Motor neuron (in vitro differentiated cells): ENCODE data around the gene AP2B1. TPM values are rescaled to one million over a fixed set of nuclear protein-coding genes. Genes with fewer than 3 reads are reported as not detected.

ENCODE experiments used
- ATAC-seq, 8 experiments: fragments of 200-7000 bp; cut with Tn5 transposase; replicated peaks in 6 of 8; 2 replicates each; pipeline ENCODE4 v1.8.0; 2021; ENCODE audit warnings: mild to moderate bottlenecking in 8 of 8, moderate library complexity in 8 of 8
- H3K27ac ChIP-seq, 2 donors: fragments of 250-450 bp; sonication (Bioruptor Pico); 2 replicates each; pipeline ENCODE4 v1.9.0; 2021; ENCODE audit warnings: antibody characterized with exemption in 2 of 2, mild to moderate bottlenecking in 2 of 2, moderate library complexity in 1 of 2
- H3K4me1 ChIP-seq, 2 donors: fragments of 250-450 bp; sonication (Bioruptor Pico); replicated peaks in 1 of 2; 2 replicates each; pipeline ENCODE4 v1.6.1; 2021; ENCODE audit warnings: antibody characterized with exemption in 2 of 2, mild to moderate bottlenecking in 2 of 2, moderate library complexity in 1 of 2
- H3K4me3 ChIP-seq, 5 donors: fragments of 250-450 bp; sonication (Bioruptor Pico); 2 replicates each; pipeline ENCODE4 v1.9.0; 2021; ENCODE audit warnings: antibody characterized with exemption in 5 of 5, mild to moderate bottlenecking in 5 of 5, moderate library complexity in 4 of 5
- WGBS, 10 experiments: fragments of 450-650 bp; shearing (Covaris generic); methylation state at CpG; one replicate each; pipeline ENCODE4 v1.0.0; 2022; 5-methylcytosine and 5-hydroxymethylcytosine counted together
- in situ Hi-C, 9 experiments: fragments of 400-800 bp; cut with MboI; loops; one replicate each; pipeline ENCODE4 v1.15.0; 2021; ENCODE audit warnings: low sequenced_read_pairs in 9 of 9, low pct_unique_long_range_greater_than_20kb in 2 of 9; ENCODE audit not compliant: unreplicated experiment in 9 of 9
- total RNA-seq, 8 experiments: library from RNA; unstranded; fragments of 300-600 nt; gene quantifications; 2 replicates each; pipeline versions ENCODE4 v1.2.3 to v1.2.4, GENCODE V29; 2022

Gene AP2B1
- total RNA-seq, 8 experiments from 2014 or later = 63.8 to 204 (median 126) TPM

DNA sequence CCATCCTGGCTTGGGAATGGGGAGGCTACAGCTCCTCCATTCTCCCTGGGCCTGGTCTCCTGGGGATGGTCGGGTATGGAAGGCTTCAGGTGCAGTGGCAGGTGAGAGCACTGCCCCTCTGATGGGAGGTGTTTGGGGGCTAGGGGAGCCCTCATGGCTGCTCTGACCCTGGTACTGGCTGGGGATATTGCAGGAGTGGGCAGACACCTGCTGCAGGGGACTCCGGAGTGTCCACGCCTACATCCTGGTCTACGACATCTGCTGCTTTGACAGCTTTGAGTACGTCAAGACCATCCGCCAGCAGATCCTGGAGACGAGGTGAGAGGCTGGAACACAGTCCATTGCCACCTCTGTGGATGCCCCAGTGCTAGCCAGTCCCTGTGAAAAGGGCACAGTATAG, 153.1 kb downstream of the AP2B1 start:
- H3K4me3 ChIP-seq = no peak overlapping the region
- H3K4me1 ChIP-seq = peaks cover 0 to 6% of the 10 kb centered on the region in 2 donors
- 80 to 93% (median 92%) methylated on average over 1 to 6 of the region's 7 CpGs; no CpG with 5 or more reads in 7 of the 10 experiments for WGBS, 10 experiments
- in situ Hi-C loops = loop anchor here in 3 of 9 experiments (25.0 kb wide), 1 partner anchor 128 kb away; no protein-coding TSS in a partner anchor
- H3K27ac ChIP-seq = no peak overlapping the region
- ATAC-seq = no peak

DNA sequence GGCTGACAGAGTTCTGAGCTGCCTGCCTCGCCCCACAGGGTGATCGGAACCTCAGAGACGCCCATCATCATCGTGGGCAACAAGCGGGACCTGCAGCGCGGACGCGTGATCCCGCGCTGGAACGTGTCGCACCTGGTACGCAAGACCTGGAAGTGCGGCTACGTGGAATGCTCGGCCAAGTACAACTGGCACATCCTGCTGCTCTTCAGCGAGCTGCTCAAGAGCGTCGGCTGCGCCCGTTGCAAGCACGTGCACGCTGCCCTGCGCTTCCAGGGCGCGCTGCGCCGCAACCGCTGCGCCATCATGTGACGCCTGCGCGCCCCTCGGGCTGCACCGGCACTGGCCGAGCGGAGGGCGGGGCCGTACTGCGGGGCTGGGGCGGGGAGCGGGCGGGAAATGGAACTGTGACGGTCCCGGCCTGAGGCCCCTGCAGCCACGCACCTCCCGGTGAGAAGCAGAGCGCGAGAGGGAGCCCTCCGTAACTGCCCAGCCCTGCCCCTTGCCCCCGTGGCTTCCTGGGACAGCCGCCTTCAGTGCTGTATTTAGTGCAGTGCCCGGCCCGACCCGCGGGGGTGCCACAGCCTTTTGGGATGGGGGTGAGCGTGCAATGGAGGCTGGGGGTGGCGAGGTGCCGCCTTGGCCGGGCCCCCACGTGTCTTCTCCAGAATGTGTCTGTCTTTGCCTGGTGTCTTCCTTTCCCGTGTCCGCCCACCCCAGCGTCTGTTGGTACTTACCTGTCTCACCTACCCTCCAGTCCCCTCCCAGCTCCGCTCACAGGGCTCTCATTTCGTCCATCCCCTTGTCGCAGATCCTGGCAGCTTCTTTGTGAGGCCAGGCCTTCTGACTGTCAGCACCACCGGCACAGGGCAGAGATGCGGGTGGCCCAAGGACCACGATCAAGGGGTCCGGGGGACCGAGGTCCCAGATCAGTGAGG, 154.1 kb downstream of the AP2B1 start:
- Histone ChIP-seq H3K4me1 (peaks cover 0 to 6% of the 10 kb centered on the region in 2 donors), H3K27ac (no peak overlapping the region), H3K4me3 (no peak overlapping the region)
- 8 to 80% (median 56%) methylated on average over 1 to 14 of the region's 73 CpGs; no CpG with 5 or more reads in 3 of the 10 experiments for WGBS, 10 experiments
- ATAC-seq = peak; percentile 30 to 86 (median 53)
- in situ Hi-C loops = loop anchor here in 3 of 9 experiments (25.0 kb wide), 1 partner anchor 129 kb away; no protein-coding TSS in a partner anchor

DNA sequence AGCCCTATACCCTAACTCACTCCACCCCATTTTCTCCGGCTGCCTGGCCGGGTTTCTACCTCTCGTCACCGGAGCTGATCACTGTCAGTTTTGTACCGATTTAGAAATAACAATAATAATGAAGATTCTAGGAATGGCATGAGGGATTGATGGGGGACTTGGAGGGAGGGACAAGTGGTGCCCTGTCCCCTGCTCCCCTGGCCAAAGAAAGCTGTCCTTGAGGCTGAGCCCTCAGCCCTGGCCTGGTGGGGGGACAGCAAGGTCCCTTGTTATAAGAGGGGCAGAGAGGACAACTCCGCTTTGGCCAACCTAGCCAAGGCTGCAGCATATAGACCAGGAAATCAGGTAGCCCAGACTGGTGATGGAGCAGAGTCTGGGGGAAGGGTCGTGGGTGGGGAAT, 155.4 kb downstream of the AP2B1 start:
- in situ Hi-C loops = loop anchor here in 3 of 9 experiments (25.0 kb wide), 1 partner anchor 130 kb away; no protein-coding TSS in a partner anchor
- WGBS, 10 experiments = 33 to 70% (median 58%) methylated on average over 1 to 7 of the region's 7 CpGs; no CpG with 5 or more reads in 4 of the 10 experiments
- no peak overlapping the region for H3K4me3 ChIP-seq
- no peak overlapping the region for H3K27ac ChIP-seq
- no peak for ATAC-seq
- H3K4me1 ChIP-seq = peaks cover 0 to 6% of the 10 kb centered on the region in 2 donors

DNA sequence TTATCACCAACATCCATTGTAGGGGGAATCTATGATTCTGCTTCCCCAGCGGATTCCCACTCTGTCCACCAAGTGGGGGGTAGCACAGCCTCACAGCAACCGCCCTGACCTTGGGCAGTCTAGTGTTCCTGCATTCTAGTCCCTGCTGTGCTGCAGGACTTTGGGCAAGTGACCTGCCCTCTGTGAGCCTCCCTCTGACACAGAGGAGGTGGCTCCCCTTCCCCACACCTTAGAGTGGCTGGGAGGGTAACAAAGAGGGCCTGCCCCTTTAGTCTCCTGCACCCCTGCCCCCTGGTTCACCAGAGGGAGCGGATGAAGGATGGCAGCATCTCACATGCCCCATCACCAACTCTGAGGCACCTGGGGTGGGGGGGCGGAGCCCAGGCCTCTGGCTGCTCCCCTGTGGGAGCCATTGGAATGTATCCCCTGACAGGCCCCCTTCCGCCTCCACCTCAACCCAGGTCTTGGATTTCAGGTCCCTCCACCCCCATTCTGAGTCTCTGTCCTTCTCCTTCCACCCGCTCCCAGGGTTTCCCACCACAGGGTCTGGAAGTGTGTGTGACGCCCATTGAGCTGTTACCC, 155.9 kb downstream of the AP2B1 start:
- in situ Hi-C loops = loop anchor here in 3 of 9 experiments (25.0 kb wide), 1 partner anchor 131 kb away; no protein-coding TSS in a partner anchor

DNA sequence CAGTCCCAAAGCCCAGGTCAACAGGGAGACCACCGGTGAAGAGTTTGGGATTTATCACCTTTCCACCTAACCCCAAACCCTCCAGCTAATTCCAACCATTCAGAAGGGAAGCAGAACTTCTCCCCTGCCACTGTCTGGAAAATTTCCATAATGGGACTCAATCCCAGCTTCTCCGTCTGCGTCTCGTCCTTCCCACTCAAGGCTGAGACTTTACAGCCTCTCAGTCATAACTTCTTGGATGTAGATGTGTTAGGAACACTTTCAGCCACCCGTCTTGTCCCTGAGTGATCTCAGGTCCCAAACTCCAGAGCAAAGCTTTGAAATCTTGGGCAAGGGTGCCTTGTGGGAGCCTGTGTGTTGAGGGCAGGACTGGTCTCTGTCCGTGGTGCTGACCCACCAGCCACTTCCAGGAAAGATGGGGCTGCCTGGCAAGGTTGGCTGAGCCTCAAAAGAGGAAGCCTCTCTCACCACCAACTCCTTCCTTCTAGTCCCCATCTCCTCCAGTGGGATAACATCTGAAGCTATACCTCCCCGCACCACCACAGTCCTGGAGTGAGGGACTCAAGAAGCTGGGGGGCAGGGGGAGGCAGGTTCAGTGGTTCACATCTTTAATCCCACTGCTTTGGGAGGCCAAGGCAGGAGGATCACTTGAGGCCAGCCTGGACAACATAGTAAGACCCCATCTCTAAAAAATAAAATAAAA, 156.7 kb downstream of the AP2B1 start:
- Histone ChIP-seq H3K27ac (no peak overlapping the region), H3K4me3 (no peak overlapping the region), H3K4me1 (peaks cover 0 to 6% of the 10 kb centered on the region in 2 donors)
- peak in 2 of 8 experiments; percentile 11 to 26 for ATAC-seq
- in situ Hi-C loops = loop anchor here in 3 of 9 experiments (25.0 kb wide), 1 partner anchor 131 kb away; no protein-coding TSS in a partner anchor
- 0 to 100% (median 27%) methylated on average over 1 to 5 of the region's 7 CpGs; no CpG with 5 or more reads in 3 of the 10 experiments for WGBS, 10 experiments

More for the DNA sequence above, 155.9 kb downstream of the AP2B1 start:
- peaks cover 0 to 6% of the 10 kb centered on the region in 2 donors for H3K4me1 ChIP-seq
- 50 to 80% methylated on average over 1 of the region's 7 CpGs; no CpG with 5 or more reads in 8 of the 10 experiments for WGBS, 10 experiments
- H3K4me3 ChIP-seq = no peak overlapping the region
- no peak overlapping the region for H3K27ac ChIP-seq
- no peak for ATAC-seq

DNA sequence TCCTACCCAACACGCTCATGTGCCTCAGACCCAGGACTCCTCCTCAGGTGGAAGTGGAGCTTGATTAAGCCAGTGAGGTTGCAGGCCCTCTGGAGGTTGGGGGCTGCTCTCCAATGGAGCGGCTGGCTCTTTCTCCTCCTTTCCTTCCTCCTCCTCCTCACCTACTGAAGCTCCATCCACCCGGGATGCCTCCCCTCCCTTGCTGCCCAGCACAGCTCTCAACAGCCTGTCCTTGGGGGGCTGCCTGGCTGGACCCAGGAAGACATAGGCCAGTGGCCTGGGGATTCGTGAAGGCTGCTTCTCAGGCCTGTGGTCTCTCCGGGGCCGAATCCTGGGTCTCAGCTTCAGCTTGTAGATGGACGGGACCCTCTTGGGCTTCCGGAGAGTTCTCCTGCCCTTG, 157.7 kb downstream of the AP2B1 start:
- Histone ChIP-seq H3K27ac (no peak overlapping the region), H3K4me1 (peaks cover 0 to 10% of the 10 kb centered on the region in 2 donors), H3K4me3 (no peak overlapping the region)
- ATAC-seq = no peak
- in situ Hi-C loops = loop anchor here in 3 of 9 experiments (25.0 kb wide), 1 partner anchor 133 kb away; no protein-coding TSS in a partner anchor
- WGBS, 10 experiments = 20 to 82% (median 80%) methylated on average over 1 to 3 of the region's 8 CpGs; no CpG with 5 or more reads in 7 of the 10 experiments

DNA sequence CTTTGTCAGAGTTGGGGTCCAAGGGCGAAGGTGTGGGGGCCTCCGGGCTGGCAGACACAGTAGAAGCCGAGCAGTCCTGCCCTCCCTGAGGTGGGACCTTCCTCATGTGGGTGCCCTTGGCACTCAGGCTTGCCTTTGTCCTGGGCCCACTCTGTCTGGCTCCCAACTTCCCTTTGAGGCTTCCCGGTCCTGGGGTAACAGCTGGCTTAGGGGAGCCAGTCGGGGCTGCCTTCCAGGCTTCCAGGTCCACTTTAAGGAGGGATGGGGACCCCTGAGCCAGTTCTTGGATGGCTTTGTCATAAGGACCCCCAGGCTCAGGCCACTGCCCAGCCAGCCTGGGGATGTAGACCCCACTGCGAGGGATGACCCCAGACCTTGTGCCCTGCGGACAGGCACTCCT, 158.1 kb downstream of the AP2B1 start:
- Histone ChIP-seq H3K4me1 (peaks cover 0 to 14% of the 10 kb centered on the region in 2 donors), H3K27ac (no peak overlapping the region), H3K4me3 (no peak overlapping the region)
- ATAC-seq = no peak
- in situ Hi-C loops = loop anchor here in 3 of 9 experiments (25.0 kb wide), 1 partner anchor 133 kb away; no protein-coding TSS in a partner anchor
- 17 to 90% (median 72%) methylated on average over 1 to 4 of the region's 7 CpGs; no CpG with 5 or more reads in 5 of the 10 experiments for WGBS, 10 experiments

DNA sequence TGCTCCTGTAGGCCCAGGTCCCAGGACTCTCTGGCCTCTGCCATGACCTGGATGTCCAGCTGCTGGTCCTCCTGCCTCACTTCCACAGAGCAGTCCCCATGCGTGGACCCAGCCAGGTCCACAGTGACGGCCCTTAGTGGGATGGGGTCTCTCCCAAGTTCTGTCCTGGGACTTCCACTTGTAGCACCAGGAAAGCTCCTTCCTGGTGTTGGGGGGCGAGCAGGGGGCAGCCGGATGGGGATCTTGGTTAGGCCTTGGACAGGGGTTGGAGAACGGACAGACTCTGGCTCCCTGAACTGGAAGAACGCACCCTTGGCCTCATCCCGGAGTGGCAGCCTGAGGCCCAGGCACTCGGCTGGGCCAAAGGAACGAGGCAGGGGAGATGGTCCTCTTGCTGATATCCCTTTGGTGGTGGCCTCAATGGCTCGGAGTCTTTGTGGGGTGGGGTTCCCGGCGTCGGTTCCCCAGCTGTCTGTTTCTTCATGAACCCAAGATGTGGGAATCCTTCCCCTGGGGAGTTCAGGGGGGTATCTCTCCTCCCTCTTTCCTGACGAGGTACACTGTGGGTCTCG, 158.7 kb downstream of the AP2B1 start:
- Histone ChIP-seq H3K27ac (no peak overlapping the region), H3K4me1 (peaks cover 0 to 15% of the 10 kb centered on the region in 2 donors), H3K4me3 (no peak overlapping the region)
- 0 to 100% (median 87%) methylated on average over 1 to 5 of the region's 15 CpGs; no CpG with 5 or more reads in 4 of the 10 experiments for WGBS, 10 experiments
- no peak for ATAC-seq
- in situ Hi-C loops = loop anchor here in 3 of 9 experiments (25.0 kb wide), 1 partner anchor 134 kb away; no protein-coding TSS in a partner anchor

DNA sequence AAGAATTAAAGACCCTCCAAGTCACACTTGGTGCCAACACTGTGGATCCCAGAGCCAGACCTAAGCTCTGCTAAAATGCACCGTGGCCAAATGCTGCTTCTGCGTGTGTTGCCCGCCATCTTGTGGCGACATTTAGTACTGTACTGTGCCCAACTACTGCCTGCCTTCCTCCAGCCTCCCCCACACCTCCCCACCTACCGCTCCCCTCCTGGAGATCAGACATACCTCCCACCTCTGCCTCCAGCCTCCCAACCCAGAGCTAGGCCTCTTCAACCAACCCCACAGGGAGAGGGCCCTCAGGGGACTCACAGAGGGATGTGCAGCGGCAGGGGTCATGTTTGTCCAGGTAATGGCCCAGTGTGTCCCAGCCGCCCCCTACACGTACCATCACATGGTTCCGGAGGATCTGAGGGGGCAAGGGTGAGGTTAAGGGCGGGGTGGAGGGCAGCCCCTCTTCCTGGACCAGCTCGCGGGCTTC, 160.5 kb downstream of the AP2B1 start:
- H3K4me3 ChIP-seq = no peak overlapping the region
- peak; percentile 77 to 90 (median 86) for ATAC-seq
- H3K4me1 ChIP-seq = peaks cover 0 to 9% of the 10 kb centered on the region in 2 donors
- no peak overlapping the region for H3K27ac ChIP-seq
- 19 to 57% methylated on average over 3 to 4 of the region's 12 CpGs; no CpG with 5 or more reads in 8 of the 10 experiments for WGBS, 10 experiments
- in situ Hi-C loops = loop anchor here in 3 of 9 experiments (25.0 kb wide), 1 partner anchor 135 kb away; no protein-coding TSS in a partner anchor

DNA sequence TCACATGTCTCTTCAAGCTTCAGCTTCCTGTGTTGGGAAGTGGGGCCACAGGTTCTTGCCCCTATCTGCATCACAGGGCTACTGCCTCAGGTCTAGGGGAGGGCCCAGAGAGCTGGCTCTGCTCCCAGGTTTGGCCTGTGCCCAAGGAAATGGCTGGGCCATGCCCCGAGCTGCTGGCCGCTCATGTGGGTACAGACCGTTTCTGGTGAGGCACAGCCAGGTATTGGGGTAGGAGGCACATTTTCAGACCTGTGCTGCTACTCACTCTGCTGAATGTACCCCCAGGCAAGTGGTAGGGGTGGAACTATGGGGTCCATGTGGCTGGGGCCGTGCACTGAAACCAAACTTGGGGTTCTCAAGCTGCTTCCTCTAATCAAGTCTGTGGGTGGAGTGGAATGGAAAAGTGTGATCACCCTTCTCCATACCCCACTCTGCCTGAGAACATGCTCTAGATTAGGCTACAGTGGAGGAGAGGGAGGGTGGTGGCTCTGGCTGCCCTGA, 161.3 kb downstream of the AP2B1 start:
- H3K4me1 ChIP-seq = peaks cover 0 to 9% of the 10 kb centered on the region in 2 donors
- no peak overlapping the region for H3K27ac ChIP-seq
- ATAC-seq = peak in 2 of 8 experiments; percentile 6 to 12
- WGBS, 10 experiments = 50 to 86% methylated on average over 1 of the region's 4 CpGs; no CpG with 5 or more reads in 8 of the 10 experiments
- in situ Hi-C loops = loop anchor here in 3 of 9 experiments (25.0 kb wide), 1 partner anchor 136 kb away; no protein-coding TSS in a partner anchor
- no peak overlapping the region for H3K4me3 ChIP-seq

DNA sequence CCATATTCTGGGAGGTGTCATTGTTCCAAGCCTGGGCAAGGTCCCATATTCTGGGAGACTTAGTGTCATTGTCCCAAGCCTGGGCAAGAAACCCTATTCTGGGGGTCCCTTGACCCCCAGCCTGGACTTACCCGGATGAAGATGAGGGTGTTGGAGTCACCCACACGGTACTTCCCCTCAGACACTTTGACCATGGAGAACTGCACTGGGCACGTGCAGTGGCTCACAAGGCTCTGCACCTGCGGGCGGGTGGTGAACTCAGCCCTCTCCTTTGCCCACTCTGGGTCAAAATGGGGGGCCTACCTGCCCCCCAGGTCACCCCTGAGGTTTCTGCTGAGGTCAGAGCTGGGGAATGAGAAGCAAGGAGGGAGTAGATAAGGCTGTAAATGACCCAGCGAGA, 161.9 kb downstream of the AP2B1 start:
- in situ Hi-C loops = loop anchor here in 3 of 9 experiments (25.0 kb wide), 1 partner anchor 137 kb away; no protein-coding TSS in a partner anchor
- Histone ChIP-seq H3K4me3 (no peak overlapping the region), H3K27ac (no peak overlapping the region), H3K4me1 (peaks cover 0 to 9% of the 10 kb centered on the region in 2 donors)
- no peak for ATAC-seq
- WGBS, 10 experiments = 40 to 100% (median 80%) methylated on average over 1 to 2 of the region's 6 CpGs; no CpG with 5 or more reads in 5 of the 10 experiments
